OCI-LY1 (cell line): Measurements from ENCODE around the gene RAB15.

Experiments used
- H2AFZ ChIP-seq: fragments of 200-600 bp; sonication (generic), shearing (Covaris generic); 2 replicates; pipeline ENCODE4 v1.6.0; 2014; ENCODE audit warnings: antibody characterized with exemption, mild to moderate bottlenecking, low read length
- H3F3A ChIP-seq: fragments of 200-600 bp; sonication (generic), shearing (Covaris generic); 2 replicates; pipeline ENCODE4 v1.6.0; 2014; ENCODE audit warnings: mild to moderate bottlenecking, antibody characterized with exemption, low read length, moderate library complexity; ENCODE audit not compliant: insufficient read depth
- H3K27ac ChIP-seq: fragments of 200-600 bp; sonication (generic); 2 replicates; pipeline ENCODE4 v1.5.1; 2014; ENCODE audit warnings: low read length, mixed run types, mild to moderate bottlenecking, low read depth; ENCODE audit not compliant: poor library complexity, severe bottlenecking
- H3K27me3 ChIP-seq: fragments of 200-600 bp; sonication (generic); 2 replicates; pipeline ENCODE4 v1.6.0; 2014; ENCODE audit warnings: antibody characterized with exemption, mild to moderate bottlenecking, low read length, moderate library complexity; ENCODE audit not compliant: insufficient read depth
- H3K36me3 ChIP-seq: fragments of 200-600 bp; sonication (generic); 2 replicates; pipeline ENCODE4 v1.6.1; 2014; ENCODE audit warnings: mild to moderate bottlenecking, antibody characterized with exemption, low read length, moderate library complexity, mixed read lengths; ENCODE audit not compliant: insufficient read depth
- H3K4me1 ChIP-seq: fragments of 200-600 bp; sonication (generic); 2 replicates; pipeline ENCODE4 v1.5.1; 2014; ENCODE audit warnings: mild to moderate bottlenecking, low read length, moderate library complexity; ENCODE audit not compliant: insufficient read depth, severe bottlenecking
- H3K4me2 ChIP-seq: fragments of 200-600 bp; sonication (generic), shearing (Covaris generic); 2 replicates; pipeline ENCODE4 v1.6.1; 2014; ENCODE audit warnings: low read length
- H3K4me3 ChIP-seq: fragments of 200-600 bp; sonication (generic); 2 replicates; pipeline ENCODE4 v1.5.1; 2014; ENCODE audit warnings: low read length, low read depth, mild to moderate bottlenecking, mixed read lengths; ENCODE audit not compliant: poor library complexity, severe bottlenecking
- H3K79me2 ChIP-seq: fragments of 200-600 bp; shearing (Covaris generic); 2 replicates; pipeline ENCODE4 v1.6.1; 2016; ENCODE audit warnings: mixed run types, low read length, mixed read lengths; ENCODE audit not compliant: insufficient read depth
- H3K9ac ChIP-seq: fragments of 200-600 bp; sonication (generic), shearing (Covaris generic); 2 replicates; pipeline ENCODE4 v1.6.1; 2014; ENCODE audit warnings: mild to moderate bottlenecking, low read length, mixed read lengths
- H3K9me2 ChIP-seq: fragments of 200-600 bp; sonication (generic), shearing (Covaris generic); 2 replicates; pipeline ENCODE4 v1.6.1; 2014; ENCODE audit warnings: low read depth, mild to moderate bottlenecking, low read length, mixed read lengths
- H3K9me3 ChIP-seq: fragments of 200-600 bp; shearing (Covaris generic); 2 replicates; pipeline ENCODE4 v1.6.1; 2014; ENCODE audit warnings: low read length, mixed read lengths
- H4K20me1 ChIP-seq: fragments of 200-600 bp; sonication (generic), shearing (Covaris generic); 2 replicates; pipeline ENCODE4 v1.6.0; 2016; ENCODE audit warnings: mild to moderate bottlenecking, low read length; ENCODE audit not compliant: insufficient read depth
- CTCF ChIP-seq: fragments of 200-600 bp; sonication (generic), shearing (Covaris generic); IDR thresholded peaks from 2 replicates; pipeline ENCODE4 v1.5.1; 2017; ENCODE audit warnings: mild to moderate bottlenecking, antibody characterized with exemption, low read length, moderate library complexity, mixed read lengths
- EZH2 ChIP-seq: fragments of 200-600 bp; sonication (generic), shearing (Covaris generic); IDR thresholded peaks from 2 replicates; pipeline ENCODE4 v1.8.0; 2017; ENCODE audit warnings: borderline replicate concordance, mixed run types, mild to moderate bottlenecking, antibody characterized with exemption, low read length, moderate library complexity, mixed read lengths

RAB15 gene

GRCh38 chr14:64992328-64992885 is 20.3 kb upstream of the RAB15 start:
- Histone ChIP-seq H3K4me3 (no peak overlapping the region), H3K9me2 (no peaks in the 10 kb centered on the region), H3K79me2 (peaks cover 11% of the 10 kb centered on the region), H3K4me2 (no peak overlapping the region), H3K27me3 (no peaks in the 10 kb centered on the region), H2AFZ (no peak overlapping the region), H3K9me3 (no peaks in the 10 kb centered on the region), H3K4me1 (peaks cover 26% of the 10 kb centered on the region), H4K20me1 (no peaks in the 10 kb centered on the region), H3F3A (no peaks in the 10 kb centered on the region), H3K27ac (no peak overlapping the region), H3K9ac (no peak overlapping the region), H3K36me3 (0 out of 2 replicates have a peak, but pooled peaks cover 6% of the 10 kb centered on the region)
- TF ChIP-seq EZH2 (no peak), CTCF (no peak)

- Histone ChIP-seq H3K27me3 (no peaks in the 10 kb centered on the region), H3K9me3 (no peaks in the 10 kb centered on the region), H2AFZ (no peak overlapping the region), H4K20me1 (no peaks in the 10 kb centered on the region), H3K4me1 (peaks cover 33% of the 10 kb centered on the region), H3K9ac (no peak overlapping the region), H3K9me2 (no peaks in the 10 kb centered on the region), H3K4me2 (no peak overlapping the region), H3K36me3 (0 out of 2 replicates have a peak, but pooled peaks cover 6% of the 10 kb centered on the region), H3K79me2 (peaks cover 11% of the 10 kb centered on the region), H3K4me3 (no peak overlapping the region), H3K27ac (no peak overlapping the region), H3F3A (no peaks in the 10 kb centered on the region)
- TF ChIP-seq EZH2 (no peak), CTCF (no peak)
Observed at GRCh38 chr14:64990939-64991338, 18.8 kb upstream of the RAB15 start.

GRCh38 chr14:64990296-64990695 is 18.2 kb upstream of the RAB15 start:
- no peak overlapping the region for H2AFZ ChIP-seq
- peaks cover 11% of the 10 kb centered on the region for H3K79me2 ChIP-seq
- H3K9ac ChIP-seq, result no peak overlapping the region
- 0 out of 2 replicates have a peak, but pooled peaks cover 6% of the 10 kb centered on the region for H3K36me3 ChIP-seq
- H3K27me3 ChIP-seq, result no peaks in the 10 kb centered on the region
- H3K27ac ChIP-seq, result no peak overlapping the region
- H3F3A ChIP-seq, result no peaks in the 10 kb centered on the region
- no peak overlapping the region for H3K4me3 ChIP-seq
- TF ChIP-seq CTCF (no peak), EZH2 (no peak)
- H3K9me2 ChIP-seq, result no peaks in the 10 kb centered on the region
- H4K20me1 ChIP-seq, result no peaks in the 10 kb centered on the region
- no peaks in the 10 kb centered on the region for H3K9me3 ChIP-seq
- peak overlapping the region; percentile 1; the same call in 1 of the 2 replicates for H3K4me2 ChIP-seq
- H3K4me1 ChIP-seq, result peaks cover 35% of the 10 kb centered on the region
